NCI-H774 (cell line): ENCODE results near the gene CDH23.
"Not testable (repeated sequence)": the region's sequence is repeated elsewhere in the genome, so short reads cannot be mapped to it uniquely, and the experiment has no call there.

Source experiments
- DNase-seq: peaks from one replicate; lab custom pipeline; 2025; lab: John Stamatoyannopoulos, UW

The CDH23 gene

GRCh38 chr10:71396711-71397295, at the start of gene CDH23:
Gene CDH23 (plus strand): TSS chr10:71396920. CDS start chr10:71439832, 42,912 bp downstream.
- peak; percentile 34 for DNase-seq

- DNase-seq, result no peak
Observed at GRCh38 chr10:71347587-71348395, 48.9 kb upstream of the CDH23 start.

GRCh38 chr10:71348850-71349249, 47.9 kb upstream of the CDH23 start:
- no peak for DNase-seq

GRCh38 chr10:71349406-71349805, 47.3 kb upstream of the CDH23 start:
- no peak for DNase-seq

GRCh38 chr10:71351087-71351486, 45.6 kb upstream of the CDH23 start:
- no peak for DNase-seq

- DNase-seq, result no peak
Observed at GRCh38 chr10:71351628-71352319, 44.9 kb upstream of the CDH23 start.

DNA sequence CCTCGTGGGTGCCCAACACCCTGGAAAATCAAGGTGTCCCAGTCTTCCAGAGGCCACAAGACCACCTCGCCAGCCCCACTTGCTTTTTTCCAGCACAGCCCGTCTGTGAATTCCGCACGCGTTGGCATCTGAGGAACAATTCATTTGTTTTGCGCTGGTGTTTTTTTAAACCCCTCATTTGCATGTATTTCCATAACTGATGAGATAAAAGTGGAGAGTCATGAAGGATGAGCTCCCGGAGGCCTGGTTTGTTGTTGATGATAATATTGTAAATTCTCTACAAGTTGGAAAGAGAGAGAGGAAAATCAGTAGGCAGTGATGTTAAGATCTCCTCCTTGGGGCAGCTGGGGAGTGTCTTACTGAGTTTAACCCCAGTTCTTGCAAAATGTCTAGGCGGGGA, 43.1 kb upstream of the CDH23 start:
- no peak for DNase-seq

- DNase-seq, result no peak
Observed at GRCh38 chr10:71354776-71355175, 41.9 kb upstream of the CDH23 start.

DNA sequence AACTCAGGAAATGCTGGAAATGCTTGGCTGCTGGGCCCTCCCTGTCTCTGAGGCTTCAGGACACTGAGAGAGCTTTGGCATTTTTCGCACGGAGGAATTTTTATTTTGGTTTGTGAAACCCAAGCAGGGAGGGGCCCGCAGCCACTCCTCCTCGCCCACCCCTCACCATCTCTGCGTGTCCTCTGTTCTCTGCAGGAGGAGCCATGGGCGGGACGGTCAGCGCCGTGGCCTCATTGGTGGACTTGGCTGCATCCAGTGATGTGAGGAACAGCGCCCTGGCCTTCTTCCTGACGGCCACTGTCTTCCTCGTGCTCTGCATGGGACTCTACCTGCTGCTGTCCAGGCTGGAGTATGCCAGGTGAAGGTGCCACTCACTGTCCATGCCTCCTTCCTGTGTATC, 40.8 kb upstream of the CDH23 start:
- no peak for DNase-seq

DNA sequence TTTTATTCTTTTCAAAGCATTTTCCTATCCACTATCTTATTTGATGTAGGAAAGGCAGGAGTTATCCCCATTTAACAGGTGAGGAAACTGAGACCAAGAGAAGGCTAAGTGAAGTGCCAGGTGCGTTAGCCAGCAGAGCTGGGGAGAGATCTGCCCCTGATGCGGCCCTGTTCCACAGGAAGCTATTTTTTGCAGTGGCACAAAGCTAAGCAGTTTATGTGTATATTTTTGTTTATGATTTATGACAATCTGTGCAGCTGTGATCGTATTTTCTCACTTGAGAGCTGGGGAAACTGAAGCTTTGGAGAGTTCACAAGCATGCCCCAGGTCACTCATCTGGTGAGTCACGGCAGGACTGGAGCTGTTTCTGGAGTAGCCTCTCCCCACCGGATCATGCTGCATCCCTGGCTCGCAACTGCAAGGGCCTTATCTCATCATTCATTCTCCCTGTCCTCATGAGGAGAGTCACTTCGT, 38.9 kb upstream of the CDH23 start:
- DNase-seq, result no peak

DNA sequence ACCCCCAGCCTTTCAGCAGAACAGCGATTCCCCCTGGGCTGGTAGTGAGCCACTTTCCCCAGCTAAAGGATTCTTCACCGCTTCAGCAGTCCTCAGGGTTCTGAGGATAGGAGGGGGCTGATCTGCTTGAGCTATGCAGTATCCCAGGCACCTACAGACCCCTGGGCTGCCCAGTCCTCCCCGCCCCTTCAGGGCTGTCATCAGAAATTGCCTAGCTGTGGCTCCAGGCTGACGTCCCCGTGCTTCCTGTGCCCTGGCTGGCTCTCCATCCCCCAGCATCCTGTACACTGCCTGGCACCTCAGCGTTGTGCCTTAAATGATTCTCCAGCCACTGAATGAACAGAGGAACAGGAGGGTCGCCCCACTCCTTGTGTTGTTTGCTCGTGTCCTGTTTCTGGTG, 38.4 kb upstream of the CDH23 start:
- no peak for DNase-seq

DNA sequence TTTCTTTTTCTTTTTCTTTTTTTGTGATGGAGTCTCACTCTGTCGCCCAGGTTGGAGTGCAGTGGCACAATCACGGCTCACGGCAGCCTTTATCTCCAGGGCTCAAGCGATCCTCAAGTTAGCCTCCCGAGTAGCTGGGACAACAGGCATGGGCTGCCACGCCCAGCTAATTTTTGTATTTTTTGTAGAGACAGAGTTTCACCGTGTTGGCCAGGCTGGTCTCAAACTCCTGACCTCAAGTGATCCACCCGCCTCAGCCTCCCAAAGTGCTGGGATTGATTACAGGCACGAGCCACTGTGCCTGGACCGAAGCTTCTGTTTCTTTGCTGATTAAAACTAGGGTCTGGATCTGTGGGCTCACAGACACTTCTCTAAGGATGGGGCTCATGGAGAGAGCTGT, 37.8 kb upstream of the CDH23 start:
- not testable (repeated sequence) for DNase-seq

GRCh38 chr10:71359364-71360046, 37.2 kb upstream of the CDH23 start:
- DNase-seq, result no peak

DNA sequence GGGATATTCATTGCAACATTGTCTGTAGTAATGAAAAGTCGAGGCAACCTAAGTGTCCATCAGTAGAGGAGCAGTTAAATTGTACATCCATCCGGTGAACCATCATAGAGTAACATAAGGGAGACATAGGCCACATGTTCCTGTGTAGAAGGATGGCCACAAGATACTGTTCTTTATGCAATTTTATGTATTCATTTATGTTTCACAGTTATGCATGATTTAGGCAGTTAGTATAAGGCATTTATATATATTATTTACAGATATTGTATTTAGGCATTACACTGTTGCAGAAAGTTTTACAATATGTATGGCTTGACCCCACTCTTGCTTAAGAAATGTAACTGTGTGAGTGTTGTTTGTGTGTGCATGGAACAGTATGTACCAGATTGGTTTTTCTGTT, 36.0 kb upstream of the CDH23 start:
- no peak for DNase-seq

GRCh38 chr10:71361581-71361980, 35.1 kb upstream of the CDH23 start:
- no peak for DNase-seq

DNA sequence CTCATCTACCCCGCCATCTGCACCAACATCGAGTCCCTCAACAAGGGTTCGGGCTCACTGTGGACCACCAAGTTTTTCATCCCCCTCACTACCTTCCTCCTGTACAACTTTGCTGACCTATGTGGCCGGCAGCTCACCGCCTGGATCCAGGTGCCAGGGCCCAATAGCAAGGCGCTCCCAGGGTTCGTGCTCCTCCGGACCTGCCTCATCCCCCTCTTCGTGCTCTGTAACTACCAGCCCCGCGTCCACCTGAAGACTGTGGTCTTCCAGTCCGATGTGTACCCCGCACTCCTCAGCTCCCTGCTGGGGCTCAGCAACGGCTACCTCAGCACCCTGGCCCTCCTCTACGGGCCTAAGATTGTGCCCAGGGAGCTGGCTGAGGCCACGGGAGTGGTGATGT, 34.6 kb upstream of the CDH23 start:
- DNase-seq, result no peak

DNA sequence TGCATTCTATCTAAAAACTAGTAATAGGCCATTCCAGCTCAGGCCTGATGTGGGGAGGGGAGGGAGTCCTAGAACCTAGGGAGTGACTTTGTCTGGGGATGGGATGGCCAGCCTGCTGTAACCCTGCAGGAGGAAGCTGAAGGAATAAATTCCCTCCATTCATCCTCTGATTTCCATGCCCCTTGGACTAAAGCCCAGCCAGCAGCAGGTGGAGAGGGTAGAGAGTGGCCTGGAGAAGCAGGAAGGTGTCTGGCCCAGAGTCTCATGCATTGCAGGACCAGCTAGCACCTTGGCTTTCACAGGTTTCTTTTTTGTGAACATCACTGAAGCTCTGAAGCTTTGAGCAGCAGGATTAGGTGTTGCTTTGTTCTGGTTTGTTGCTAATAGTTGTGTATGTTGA, 32.8 kb upstream of the CDH23 start:
- no peak for DNase-seq

GRCh38 chr10:71365366-71365765, 31.4 kb upstream of the CDH23 start:
- no peak for DNase-seq

- DNase-seq, result no peak
Observed at GRCh38 chr10:71366690-71367089, 30.0 kb upstream of the CDH23 start.

GRCh38 chr10:71367271-71367670, 29.4 kb upstream of the CDH23 start:
- DNase-seq, result no peak

DNA sequence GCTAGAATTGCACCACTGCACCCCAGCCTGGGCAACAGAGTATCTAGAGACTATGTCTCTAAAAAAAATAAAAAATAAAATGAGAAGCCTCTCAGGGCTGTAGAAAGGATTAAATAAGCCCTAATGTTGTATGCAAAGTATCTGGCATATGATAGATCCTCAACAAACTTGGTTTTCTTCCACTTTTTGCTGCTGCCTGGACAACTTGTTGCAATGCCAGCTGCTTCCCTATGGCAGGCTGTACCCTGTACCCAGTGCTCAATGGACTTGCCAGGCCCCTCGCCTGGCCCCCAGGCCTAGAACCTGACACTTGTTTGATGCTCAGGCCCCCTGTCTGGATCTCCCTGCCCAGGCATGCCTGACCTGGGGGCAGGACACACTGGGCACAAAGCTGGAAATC, 28.5 kb upstream of the CDH23 start:
- DNase-seq, result no peak

- no peak for DNase-seq
Observed at GRCh38 chr10:71368643-71369042, 28.1 kb upstream of the CDH23 start.
